ENCODE results near the gene IL17C. TPM values are rescaled to one million over a fixed set of nuclear protein-coding genes. Genes with fewer than 3 reads are reported as not detected.

Gene IL17C
- total RNA-seq, 1 experiment from 2014 or later = 0.31 TPM

- H3K9ac ChIP-seq (ENCODE audit: extremely low read depth, insufficient read length, low read length) = no peak overlapping the region
- WGBS (ENCODE audit: extremely low coverage, insufficient read length, low lambda C conversion rate) = no CpG with 5 or more reads among the region's 28 CpGs
- no peak overlapping the region for H3K27ac Mint-ChIP-seq
Observed at GRCh38 chr16:88688013-88688778, 49.8 kb downstream of the IL17C start.

More at GRCh38 chr16:88688013-88688778, 49.8 kb downstream of the IL17C start:
- Histone ChIP-seq H2BK15ac (ENCODE audit: low read depth, low read length) (no peak overlapping the region), H2BK120ac (ENCODE audit: low read depth, low read length, poor library complexity, severe bottlenecking) (no peak overlapping the region), H4K5ac (ENCODE audit: insufficient read length, low read depth, low read length) (no peak overlapping the region), H3K14ac (ENCODE audit: insufficient read depth, low read length) (no peak overlapping the region), H3K4ac (ENCODE audit: low read depth, low read length) (no peak overlapping the region), H2AFZ (ENCODE audit: low read length) (no peak overlapping the region), H2AK5ac (ENCODE audit: insufficient read length, low read length) (no peak overlapping the region), H3K79me2 (ENCODE audit: insufficient read depth, low read length) (no peaks in the 10 kb centered on the region), H3K23ac (ENCODE audit: insufficient read length, low read depth, low read length) (no peak overlapping the region), H3K27ac (ENCODE audit: insufficient read length, low read depth, low read length) (no peak overlapping the region), H3K56ac (ENCODE audit: insufficient read length, low read depth, low read length) (no peak overlapping the region), H4K91ac (ENCODE audit: insufficient read length, low read depth, low read length) (no peak overlapping the region), H3T11ph (ENCODE audit: low read length) (no peak overlapping the region), H3K18ac (ENCODE audit: insufficient read length, low read depth, low read length) (no peak overlapping the region), H4K20me1 (ENCODE audit: control insufficient read depth, insufficient read depth, insufficient read length) (no peaks in the 10 kb centered on the region), H2BK20ac (ENCODE audit: low read depth, low read length, poor library complexity, severe bottlenecking) (no peak overlapping the region), H4K8ac (replicated peaks; ENCODE audit: insufficient read length, low read depth, low read length) (no peak overlapping the region), H3K9me3 (ENCODE audit: control insufficient read depth, low read depth, low read length) (no peaks in the 10 kb centered on the region), H3K79me1 (ENCODE audit: insufficient read depth, low read depth, low read length, poor library complexity, severe bottlenecking) (no peaks in the 10 kb centered on the region), H2BK5ac (ENCODE audit: insufficient read length, low read length) (no peak overlapping the region), H3K23me2 (ENCODE audit: insufficient read length, low read depth, low read length, poor library complexity, severe bottlenecking) (peaks cover 12% of the 10 kb centered on the region), H3K4me1 (ENCODE audit: insufficient read depth, low read length) (no peaks in the 10 kb centered on the region), H3K27me3 (ENCODE audit: insufficient read depth, low read length) (no peaks in the 10 kb centered on the region; the same call in 1 of the 2 replicates), H2BK12ac (ENCODE audit: insufficient read length, low read depth, low read length) (no peak overlapping the region), H3K4me2 (ENCODE audit: insufficient read depth, insufficient read length, low read length) (no peak overlapping the region)
- Mint-ChIP-seq H3K9me3 (no peaks in the 10 kb centered on the region), H3K4me3 (no peak overlapping the region; a peak in 1 of 5 replicates), H3K4me1 (peaks cover 19 to 26% of the 10 kb centered on the region in 2 experiments), H3K36me3 (ENCODE audit: insufficient read depth in 1 of 3, low read depth in 3 of 3) (no peaks in the 10 kb centered on the region), H3K27me3 (ENCODE audit: low read depth) (peaks cover 38% of the 10 kb centered on the region)
- TF ChIP-seq, protein P1, sequence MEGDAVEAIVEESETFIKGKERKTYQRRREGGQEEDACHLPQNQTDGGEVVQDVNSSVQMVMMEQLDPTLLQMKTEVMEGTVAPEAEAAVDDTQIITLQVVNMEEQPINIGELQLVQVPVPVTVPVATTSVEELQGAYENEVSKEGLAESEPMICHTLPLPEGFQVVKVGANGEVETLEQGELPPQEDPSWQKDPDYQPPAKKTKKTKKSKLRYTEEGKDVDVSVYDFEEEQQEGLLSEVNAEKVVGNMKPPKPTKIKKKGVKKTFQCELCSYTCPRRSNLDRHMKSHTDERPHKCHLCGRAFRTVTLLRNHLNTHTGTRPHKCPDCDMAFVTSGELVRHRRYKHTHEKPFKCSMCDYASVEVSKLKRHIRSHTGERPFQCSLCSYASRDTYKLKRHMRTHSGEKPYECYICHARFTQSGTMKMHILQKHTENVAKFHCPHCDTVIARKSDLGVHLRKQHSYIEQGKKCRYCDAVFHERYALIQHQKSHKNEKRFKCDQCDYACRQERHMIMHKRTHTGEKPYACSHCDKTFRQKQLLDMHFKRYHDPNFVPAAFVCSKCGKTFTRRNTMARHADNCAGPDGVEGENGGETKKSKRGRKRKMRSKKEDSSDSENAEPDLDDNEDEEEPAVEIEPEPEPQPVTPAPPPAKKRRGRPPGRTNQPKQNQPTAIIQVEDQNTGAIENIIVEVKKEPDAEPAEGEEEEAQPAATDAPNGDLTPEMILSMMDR (conservative IDR thresholded peaks at IDR 0.05) = no peak
- DNase-seq = no peak

Other genes with a start within 250 kb of the IL17C start
- 3.6 and 4.7 TPM in 2 replicates for gene ZFPM1, start 185.3 kb upstream of the IL17C start, total RNA-seq (2021)
- gene ZC3H18, start 68.2 kb upstream of the IL17C start, total RNA-seq (2021) = 69.7 and 78.2 TPM in 2 replicates
- 153 and 160 TPM in 2 replicates for gene CYBA, start 12.5 kb downstream of the IL17C start, total RNA-seq (2021)
- gene MVD, start 24.5 kb downstream of the IL17C start, total RNA-seq (2021) = 53.2 and 57.1 TPM in 2 replicates
- 3.2 and 3.7 TPM in 2 replicates for gene SNAI3, start 47.9 kb downstream of the IL17C start, total RNA-seq (2021)
- gene RNF166, start 67.8 kb downstream of the IL17C start, total RNA-seq (2021) = 22.3 and 26.5 TPM in 2 replicates
- gene CTU2, start 67.9 kb downstream of the IL17C start, total RNA-seq (2021) = 31.5 and 32.8 TPM in 2 replicates
- gene PIEZO1, start 146.6 kb downstream of the IL17C start, total RNA-seq (2021) = 67.8 and 71.1 TPM in 2 replicates
- gene CDT1, start 165.2 kb downstream of the IL17C start, total RNA-seq (2021) = 74.1 and 79.7 TPM in 2 replicates
- 246 and 254 TPM in 2 replicates for gene APRT, start 173.4 kb downstream of the IL17C start, total RNA-seq (2021)
- 20.0 and 20.3 TPM in 2 replicates for gene GALNS, start 218.4 kb downstream of the IL17C start, total RNA-seq (2021)
- gene TRAPPC2L, start 218.6 kb downstream of the IL17C start, total RNA-seq (2021) = 90.3 and 102 TPM in 2 replicates
- gene PABPN1L, start 228.1 kb downstream of the IL17C start, total RNA-seq (2021) = not detected in 2 replicates

Data from H9 (cell line).